Activated gamma-delta T cell treated with Interleukin-2 at 50 U/mL for 16 hours (primary cell): ENCODE measurements around the gene PLCL1.
"Not testable (repeated sequence)": the region's sequence is repeated elsewhere in the genome, so short reads cannot be mapped to it uniquely, and the experiment has no call there.

ENCODE experiments used
- DNase-seq: peaks from one replicate; pipeline ENCODE4 v3.0.0-alpha.2; 2020

PLCL1 gene

DNA sequence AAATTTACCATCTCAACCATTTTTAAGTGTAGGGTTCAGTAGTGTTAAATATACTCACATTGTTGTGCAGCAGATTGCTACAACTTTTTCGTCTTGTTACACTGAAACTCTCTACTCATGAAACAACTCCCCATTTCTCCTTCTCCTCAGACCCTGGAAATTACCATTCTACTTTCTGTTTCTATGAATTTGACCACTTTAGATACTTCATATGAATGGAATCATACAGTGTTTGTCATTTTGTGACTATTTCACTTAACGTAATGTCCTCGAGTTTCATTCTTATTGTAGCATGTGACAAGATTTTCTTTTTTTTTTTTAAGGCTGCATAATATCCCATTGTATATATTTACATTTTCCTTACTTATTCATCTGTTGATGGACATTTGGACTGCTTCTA, 203.8 kb downstream of the PLCL1 start:
- no peak for DNase-seq

DNA sequence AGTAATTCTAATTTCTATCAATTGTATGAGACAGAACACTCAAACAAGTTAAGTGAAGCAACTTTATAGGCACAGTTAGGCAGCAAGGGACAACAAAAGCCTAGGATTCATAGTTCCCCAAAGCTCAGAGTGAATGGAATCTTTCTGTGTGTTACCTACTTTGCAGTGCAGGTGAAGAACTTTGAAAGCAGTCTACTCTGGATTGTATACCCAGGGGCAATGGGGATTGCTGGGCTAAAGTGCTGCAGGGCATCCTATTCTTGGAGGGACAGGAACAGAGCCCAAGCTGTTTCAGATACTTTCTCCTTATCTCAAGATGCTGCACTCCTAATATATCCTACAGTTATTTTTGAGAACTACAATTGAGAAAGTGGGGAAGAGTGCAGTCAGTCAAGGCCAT, 207.6 kb downstream of the PLCL1 start:
- DNase-seq, result no peak

DNA sequence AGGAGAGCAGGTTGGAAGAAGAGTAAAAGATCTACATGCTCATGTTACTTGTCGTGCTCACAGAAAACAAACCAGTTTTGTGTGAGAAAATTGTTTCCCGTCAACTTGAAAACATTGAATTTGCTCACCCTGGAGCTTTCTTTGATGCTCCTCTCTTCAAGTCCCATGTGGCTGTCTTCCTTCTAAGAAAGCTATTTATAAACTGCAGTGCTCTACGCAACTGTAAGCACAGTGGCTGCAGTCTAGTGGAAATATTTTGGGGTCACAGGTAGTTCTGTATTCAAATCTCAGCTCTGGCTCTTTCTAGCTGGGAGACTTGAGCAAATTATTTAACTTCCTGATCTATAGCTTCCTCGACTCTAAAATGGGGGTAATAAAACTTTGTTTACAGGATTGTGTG, 211.8 kb downstream of the PLCL1 start:
- no peak for DNase-seq

DNA sequence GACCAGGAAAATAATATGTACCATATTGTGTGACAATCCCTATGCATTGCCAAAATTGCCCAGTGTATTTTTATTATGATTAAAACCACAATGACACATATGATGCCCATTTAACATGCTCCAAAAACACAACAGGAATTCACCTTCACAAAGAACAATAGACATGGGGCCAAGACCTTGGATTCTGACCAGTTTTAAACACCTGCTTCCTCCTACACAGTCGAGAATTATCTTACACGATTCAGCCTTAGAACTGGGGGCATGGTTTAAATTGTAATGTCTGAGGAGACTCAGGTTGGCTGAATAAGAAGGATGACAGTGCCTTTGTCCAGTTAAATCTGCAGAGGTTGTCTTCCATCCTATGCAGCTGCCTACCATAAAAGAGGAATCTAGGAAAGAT, 212.7 kb downstream of the PLCL1 start:
- DNase-seq, result no peak

DNA sequence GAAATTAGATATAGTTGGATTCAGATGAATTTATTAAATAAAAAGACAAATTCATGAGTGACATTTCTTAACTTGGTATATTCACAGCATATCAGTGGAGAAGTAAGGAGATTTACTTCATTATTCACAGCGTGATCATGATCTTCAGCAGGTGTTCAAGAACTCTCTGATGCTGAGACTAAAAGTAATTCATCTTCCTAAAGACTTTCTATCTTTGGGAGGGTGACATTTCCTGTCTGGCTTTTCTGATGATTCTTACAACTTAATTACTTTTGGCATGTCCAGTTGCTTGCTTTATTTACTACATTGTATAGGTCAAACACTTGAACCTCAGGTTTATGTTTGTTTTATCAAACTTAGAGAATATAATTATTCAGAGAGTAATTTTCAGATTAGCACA, 224.6 kb downstream of the PLCL1 start:
- no peak for DNase-seq

DNA sequence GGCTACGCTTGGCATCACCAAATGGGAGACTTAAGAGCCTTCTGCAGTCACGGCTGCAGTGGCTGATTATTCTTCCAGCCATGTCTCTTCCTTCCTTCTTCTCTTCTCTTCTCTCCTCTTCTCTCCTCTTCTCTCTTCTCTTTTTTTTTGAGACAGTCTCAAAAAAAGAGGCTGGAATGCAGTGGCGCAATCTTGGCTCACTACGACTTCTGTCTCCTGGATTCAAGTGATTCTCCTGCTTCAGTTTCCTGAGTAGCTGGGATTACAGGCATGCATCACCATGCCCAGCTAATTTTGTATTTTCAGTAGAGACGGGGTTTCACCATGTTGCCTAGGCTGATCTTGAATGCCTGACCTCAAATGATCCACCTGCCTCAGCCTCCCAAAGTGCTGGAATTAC, 225.2 kb downstream of the PLCL1 start:
- DNase-seq, result not testable (repeated sequence)

DNA sequence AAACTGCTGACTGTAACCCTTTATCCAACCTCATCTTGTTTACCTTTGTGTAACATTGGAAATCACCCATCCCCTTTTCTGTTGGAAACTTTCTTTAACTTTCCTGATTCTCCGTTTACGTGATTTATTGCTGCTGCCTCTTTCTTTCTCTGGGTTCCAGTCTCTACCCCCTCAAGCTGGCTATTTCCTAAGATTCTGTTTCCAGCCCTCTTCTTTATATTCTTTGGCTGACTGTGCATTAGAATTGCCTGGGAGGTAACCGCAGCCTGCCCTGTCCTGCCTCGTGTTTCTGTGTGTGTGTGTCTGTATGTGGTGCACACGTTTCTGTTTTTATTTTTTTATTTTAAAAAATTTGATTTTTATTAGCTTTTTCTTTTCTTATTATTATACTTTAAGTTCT, 229.2 kb downstream of the PLCL1 start:
- DNase-seq, result no peak

DNA sequence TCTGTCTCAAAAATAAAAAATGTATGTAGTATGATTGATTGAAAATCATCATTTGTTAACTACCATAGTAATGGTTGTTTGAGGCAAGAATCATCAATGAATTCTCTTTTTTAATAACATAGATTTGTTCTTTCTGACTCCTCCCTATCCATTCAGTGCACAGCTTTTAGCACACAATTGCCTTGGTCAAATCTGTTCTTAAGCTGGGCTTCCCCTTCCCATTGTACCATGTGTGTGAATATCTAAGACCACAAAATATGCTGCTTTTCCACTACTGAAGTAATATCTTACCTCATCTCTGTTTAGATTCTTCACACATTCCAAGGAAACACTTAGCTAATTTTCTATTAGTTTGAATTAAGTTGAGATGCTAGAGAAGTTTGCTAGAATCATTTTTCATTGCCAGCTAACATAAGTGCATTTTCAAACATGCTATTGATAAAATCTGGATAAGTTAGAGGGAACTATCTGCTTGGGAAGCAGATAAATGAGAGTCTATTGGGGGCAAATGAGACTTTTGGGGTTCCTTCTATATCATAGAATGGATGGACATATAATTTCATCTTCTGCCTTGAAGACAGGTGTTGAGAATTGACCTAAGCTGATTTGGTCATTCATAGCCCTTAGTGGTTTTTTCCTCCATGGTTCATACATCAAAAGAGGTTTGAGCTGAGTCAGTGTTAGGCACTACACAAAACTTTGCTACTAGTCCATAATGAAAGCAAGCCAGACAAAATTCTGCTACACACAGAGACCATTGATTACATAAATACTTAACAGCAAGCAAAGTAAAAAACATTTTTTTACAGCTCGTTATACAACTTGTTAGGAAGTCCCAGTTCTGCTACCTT, 231.9 kb downstream of the PLCL1 start:
- DNase-seq, result no peak

DNA sequence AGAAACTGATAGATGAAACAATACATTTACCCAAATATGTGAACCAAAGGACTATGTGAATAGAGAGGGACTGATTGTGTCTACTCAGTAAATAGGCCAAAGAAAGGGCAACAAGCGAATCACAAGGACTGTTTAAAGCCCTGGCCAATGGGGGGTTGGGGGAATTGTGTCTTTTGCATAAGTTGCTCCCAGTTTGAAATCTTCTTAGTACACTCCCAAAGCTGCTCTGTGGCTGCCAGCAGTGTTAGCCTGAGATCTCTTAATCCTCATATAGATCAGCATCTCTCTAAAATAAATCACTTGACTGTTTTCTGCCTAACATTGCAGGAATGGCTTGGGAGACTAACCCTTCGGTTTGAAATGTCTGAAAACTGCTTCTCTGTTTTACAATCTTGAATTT, 236.4 kb downstream of the PLCL1 start:
- DNase-seq, result no peak

DNA sequence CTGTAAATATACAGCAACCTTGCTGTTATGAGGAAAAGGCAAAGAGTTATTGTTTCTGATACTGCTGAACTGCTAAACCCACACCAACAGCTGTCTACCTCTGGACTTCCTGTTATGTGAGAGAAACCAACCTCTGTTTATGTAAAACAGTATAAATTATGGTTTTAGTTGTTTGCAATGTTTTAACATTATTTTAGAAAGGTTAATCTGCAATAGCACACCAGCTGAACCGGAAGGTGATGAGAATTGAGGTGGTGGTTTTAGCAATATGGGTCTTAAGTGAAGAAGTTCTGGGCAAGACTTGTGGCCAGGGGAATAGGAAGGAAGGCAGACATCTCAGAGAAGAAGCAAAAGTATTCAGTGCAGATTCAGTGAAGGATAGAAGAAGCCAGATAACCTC, 237.8 kb downstream of the PLCL1 start:
- DNase-seq, result no peak

DNA sequence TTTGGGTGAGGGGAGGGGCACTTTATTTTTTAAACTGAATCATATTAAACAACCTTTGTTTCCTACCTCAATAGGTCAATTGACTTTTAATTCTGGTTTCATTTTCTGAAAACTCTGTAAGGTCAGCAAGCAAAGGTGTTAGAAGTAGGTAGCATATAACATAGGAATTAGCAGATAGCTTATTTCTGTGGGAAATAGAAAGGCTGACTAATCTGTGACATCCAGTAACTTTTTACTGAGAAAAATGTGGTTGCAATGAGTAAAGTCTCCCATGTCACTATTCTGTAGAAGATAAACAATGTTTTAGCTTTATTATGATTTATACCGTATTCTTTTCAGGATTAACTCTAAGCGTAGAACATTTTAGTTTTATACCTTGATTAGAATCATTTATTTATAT, 240.4 kb downstream of the PLCL1 start:
- no peak for DNase-seq

DNA sequence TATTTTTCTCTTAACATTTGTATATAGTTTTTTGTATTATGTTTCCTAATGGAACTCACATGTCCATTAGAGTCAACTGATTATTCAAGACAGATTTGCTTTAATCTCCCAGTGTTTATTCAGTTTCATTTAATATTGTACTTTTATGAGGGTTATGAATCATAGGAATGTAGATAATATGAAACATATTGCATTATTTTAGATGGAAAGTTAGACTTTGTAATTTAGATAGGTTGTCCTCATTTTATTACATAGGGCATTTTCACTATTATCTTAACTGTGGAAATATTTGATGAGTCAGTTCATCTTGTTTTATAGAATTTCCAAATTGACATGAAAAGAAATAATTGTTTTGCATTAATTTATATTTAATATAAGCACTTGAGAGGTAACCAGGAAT, 240.8 kb downstream of the PLCL1 start:
- no peak for DNase-seq

DNA sequence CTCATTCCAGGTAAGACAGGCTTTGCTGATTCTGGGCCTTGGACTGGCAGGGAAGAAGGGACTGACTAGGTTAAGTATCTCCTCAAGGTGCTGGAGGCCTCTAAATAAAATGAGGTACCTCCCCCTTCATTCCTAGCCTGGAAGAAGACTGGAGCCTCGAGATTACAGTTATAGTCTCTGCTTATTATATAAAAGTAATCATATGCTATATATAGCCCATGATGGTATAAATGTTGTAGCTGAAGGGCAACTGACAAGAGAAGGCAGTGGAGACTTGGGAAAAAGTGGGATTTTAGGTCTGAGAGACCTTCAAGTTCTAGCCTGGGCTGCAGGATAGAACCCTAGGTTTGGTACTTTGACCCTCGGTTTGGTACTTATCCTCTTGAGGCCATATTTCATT, 248.3 kb downstream of the PLCL1 start:
- no peak for DNase-seq

DNA sequence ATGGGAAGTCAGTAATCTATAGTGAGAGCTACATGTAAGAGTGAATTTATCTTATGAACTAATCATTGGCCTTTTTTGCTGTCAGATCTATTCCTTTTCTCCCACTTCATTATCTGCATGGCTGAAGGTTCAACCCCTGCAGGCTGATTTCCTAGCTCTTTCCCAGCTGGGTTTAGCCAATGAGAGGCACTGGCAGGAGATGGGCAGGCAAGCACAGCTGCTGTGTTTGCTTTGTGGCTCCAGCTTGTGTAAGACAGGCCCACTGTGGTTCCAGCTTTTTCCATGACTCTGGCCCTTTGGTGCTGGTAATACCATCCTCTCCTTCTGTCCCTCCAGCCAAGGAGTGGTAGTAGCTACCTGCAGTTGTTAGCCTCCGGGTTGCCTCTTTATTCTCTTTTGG, 248.8 kb downstream of the PLCL1 start:
- DNase-seq, result no peak

DNA sequence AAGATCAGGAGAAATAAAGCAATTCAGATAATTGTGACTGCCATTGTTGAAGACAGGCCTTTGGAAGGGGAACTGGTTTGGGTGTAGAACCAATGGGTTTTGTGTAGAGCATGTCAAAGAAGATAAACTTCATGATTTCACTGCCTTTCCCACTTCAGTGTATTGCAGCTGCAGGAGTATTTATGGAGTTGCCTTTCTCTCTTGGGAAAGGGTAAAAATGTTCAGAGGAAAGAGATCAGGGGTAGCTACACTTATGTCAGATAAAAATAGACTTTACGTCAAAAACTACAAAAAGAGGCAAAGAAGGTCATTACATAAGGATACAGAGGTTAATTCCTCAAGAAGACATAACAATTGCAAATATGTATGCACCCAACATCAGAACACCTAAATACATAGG, 249.4 kb downstream of the PLCL1 start:
- DNase-seq, result no peak

DNA sequence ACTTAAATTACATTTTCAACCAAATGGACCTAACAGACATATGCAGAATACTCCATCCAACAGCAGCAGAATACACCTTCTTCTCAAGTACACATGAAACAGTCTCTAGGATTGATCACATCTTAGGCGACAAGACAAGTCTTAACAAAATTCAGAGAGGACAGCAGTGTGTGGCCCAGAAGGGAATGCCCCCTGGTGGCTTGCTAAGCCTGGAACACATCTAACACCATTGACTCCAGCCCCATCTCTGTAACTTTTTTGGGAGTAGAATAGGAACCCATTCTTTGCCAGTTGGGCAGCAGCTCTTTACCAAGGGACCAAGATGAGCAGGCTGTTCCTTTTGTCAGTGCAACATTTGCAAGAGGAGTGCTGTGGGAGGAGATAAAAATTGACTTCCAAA, 249.9 kb downstream of the PLCL1 start:
- DNase-seq, result peak; percentile 8

DNA sequence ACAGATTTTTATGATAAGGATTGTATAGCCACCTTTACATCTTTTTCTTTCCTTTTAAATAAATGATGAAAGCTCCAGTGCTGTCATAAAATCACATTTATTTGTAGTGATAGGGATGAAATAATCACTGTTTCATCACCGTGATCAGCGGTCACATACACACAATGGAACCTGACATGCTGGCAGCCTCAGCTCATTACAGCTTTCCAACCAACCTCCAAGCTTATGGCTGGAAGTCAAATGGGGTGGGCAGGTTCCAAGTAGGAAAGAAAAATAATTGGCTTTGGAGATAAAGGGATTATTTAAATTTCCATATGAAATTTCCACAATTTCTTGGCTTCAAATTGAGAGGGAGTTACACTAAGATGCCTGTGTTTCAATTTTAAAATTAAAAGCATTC, 251.3 kb downstream of the PLCL1 start:
- DNase-seq, result no peak

DNA sequence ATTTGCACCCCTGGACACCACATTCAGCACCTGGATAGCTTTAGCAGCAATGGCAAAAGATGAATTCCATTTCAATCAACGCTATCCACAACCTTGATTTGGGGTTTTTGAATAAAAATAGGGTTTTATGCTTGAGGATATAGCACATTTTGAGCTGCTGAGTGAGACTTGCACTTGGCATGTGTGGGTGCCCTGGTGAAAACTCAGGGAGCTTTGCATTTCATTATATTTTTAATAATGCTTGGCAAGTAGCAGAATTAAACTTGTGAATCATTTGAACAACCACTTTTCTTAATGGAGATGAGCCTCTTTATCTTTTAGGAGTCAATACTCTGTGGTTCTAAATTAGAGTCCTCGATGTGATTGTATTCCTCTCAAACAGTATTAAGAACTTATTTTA, 252.4 kb downstream of the PLCL1 start:
- DNase-seq, result no peak

DNA sequence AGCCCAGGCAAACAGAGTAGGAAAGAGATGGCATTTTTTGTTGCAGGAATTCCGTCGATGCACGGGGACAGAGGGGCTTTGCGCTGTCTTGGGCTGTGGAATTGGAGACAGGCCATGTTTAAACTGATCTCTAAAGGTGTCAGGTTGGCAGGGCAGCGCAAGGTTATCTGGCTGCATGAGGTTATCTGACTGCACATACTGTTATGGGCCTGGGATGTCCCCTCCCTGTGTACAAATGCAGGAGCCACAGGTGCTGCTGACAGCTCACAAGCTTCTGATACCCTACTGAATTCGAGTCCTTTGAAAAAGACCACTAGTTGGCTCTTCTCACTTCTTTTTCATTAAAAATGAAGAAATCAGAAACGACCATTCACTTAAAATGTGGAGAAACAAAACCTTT, 255.4 kb downstream of the PLCL1 start:
- DNase-seq, result no peak

DNA sequence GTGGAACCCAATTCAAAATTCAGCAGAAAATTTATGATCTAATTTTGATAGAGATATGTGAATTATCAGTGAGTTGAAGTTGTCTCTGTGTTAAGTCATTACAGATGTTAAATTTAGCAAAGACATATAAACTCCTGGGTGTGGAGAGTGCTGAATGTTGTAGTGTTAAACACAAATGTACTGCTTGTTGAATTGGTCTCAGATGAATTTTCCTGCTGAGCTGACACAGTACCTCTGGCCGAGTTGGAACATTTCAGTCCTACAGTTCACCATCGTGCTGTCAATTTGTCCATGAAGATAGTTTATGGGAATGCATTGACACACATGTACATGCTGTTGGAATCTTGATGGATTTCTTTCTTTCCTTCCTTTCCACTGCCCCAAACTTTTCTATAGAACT, 255.9 kb downstream of the PLCL1 start:
- DNase-seq, result no peak

DNA sequence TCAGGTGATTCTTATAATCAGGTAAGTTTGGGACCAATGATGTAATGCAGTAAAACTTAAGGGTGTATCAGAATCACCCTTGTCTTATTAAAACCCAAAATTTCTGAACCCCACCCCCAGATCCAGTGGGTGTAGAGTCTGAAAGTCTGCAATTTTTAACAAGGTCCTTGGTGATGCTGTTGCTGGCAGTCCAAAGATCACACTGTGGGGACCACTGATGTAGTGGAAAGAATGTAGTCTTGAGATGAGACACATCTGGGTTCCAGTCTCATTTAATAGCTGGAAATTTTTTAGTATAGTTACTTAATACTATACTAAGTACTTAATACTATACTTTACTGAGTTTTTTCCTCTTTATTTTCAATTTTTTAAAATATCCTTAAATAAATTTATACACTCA, 258.4 kb downstream of the PLCL1 start:
- DNase-seq, result no peak

DNA sequence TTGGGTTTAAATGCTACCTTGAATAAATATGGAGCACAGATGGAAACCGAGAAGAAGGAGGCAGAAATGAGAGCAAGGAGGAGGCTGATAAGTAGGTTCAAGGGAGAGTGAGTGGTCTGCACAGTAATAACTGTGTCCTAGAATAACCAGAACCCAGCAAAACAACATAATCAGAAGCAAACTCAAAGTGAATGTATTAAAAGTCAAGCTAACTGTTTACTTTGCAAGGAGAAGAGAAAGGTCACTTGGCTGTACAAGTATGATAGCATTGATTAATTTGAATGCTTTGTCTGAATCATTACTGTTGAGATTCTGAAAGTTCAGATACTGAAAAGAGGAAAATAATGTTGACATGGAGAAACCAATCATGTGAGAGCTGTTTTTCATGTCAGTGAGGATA, 258.8 kb downstream of the PLCL1 start:
- DNase-seq, result no peak

DNA sequence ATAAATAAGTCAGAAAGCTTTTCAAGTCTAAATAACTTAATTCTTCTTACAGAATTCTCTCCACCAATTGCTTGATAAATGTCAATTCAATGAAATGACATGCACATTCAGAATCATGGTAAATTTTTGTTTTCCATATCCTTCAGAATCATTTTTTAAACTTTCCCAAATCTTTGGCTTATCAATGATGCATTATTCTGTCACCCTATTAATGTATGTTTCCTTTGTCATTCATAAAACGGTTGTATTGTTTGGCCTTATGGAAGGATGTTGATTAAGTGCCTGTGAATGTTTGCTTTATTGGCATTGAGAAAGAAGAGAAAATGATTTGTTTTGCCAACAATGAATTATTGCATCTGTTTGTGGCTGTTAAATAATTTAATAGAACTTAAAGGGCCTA, 260.9 kb downstream of the PLCL1 start:
- DNase-seq, result no peak

DNA sequence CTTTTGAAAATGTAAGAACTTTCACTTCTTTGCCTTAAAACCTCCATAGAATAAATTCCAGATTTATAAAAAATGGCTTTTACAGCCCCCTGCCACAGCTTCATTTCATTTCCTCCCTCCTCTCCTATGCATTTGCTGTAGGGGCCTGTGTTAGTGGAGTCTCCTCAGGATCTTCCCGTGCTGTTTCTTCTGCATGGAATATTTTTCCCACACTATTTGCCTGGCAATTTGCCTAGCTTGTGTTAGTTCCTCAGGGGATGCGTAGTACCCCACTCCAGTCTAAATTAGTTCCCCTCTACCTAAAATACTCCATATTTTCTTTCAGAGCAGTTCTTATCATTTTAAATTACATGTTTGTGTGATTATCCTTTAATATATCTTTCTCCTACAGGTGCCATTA, 262.2 kb downstream of the PLCL1 start:
- DNase-seq, result no peak

DNA sequence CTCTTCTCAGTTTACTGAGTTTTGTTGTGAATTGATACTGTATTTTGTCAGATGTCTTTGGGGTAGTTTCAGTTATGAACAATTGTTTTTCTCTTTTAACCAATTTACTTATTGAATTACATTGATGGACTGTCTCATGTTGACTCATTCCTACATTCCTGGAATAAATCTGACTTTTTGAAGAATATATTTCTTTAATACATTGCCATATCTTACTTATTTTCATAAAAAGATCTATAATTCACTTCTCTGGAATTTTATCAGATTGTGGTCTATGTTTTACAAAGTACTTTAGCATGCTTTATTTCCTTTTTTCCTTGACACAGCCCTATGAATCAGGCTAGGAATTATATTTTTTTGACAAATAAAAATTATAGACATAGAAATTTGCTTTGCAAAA, 268.3 kb downstream of the PLCL1 start:
- DNase-seq, result no peak

DNA sequence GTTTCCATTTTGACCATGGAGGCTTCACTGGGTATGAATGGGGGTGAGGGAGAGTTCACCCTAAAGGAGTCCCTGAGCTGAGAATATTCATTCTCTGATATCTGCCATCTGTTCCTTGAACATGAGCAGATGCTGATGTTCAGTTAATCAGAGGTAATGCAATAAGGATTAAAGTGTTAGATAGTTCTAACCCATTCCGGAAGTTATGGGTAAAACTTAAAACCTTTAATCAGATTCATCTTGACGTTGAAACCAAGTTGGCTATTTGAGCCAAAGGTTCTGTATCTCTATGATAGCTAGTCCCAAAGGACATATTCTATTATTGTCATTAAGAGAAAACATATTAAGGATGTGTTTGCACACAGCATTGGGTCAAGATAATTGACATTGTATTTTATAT, 268.9 kb downstream of the PLCL1 start:
- DNase-seq, result no peak
